GM21529 (cell line): ENCODE measurements around the gene STXBP1.
"Not testable (repeated sequence)": the region's sequence is repeated elsewhere in the genome, so short reads cannot be mapped to it uniquely, and the experiment has no call there.

Experiments
- ATAC-seq: cut with Tn5 transposase; IDR thresholded peaks from one replicate; pipeline ENCODE4 v1.9.1; 2021; ENCODE audit not compliant: unreplicated experiment

STXBP1 gene

GRCh38 chr9:127577194-127577593 is 34.9 kb upstream of the STXBP1 start:
- not testable (repeated sequence) for ATAC-seq

- no peak for ATAC-seq
Observed at GRCh38 chr9:127578627-127578951, 33.5 kb upstream of the STXBP1 start.

- ATAC-seq, result no peak
Observed at GRCh38 chr9:127578952-127579853, 32.9 kb upstream of the STXBP1 start.

- ATAC-seq, result no peak
Observed at GRCh38 chr9:127580366-127580765, 31.7 kb upstream of the STXBP1 start.

- ATAC-seq, result no peak
Observed at GRCh38 chr9:127580879-127581475, 31.1 kb upstream of the STXBP1 start.

GRCh38 chr9:127584474-127584805 is 27.6 kb upstream of the STXBP1 start:
- not testable (repeated sequence) for ATAC-seq

GRCh38 chr9:127585161-127585819 is 26.8 kb upstream of the STXBP1 start:
- ATAC-seq, result no peak

- no peak for ATAC-seq
Observed at GRCh38 chr9:127586096-127586495, 26.0 kb upstream of the STXBP1 start.

- no peak for ATAC-seq
Observed at GRCh38 chr9:127586537-127586936, 25.5 kb upstream of the STXBP1 start.

- ATAC-seq, result no peak
Observed at GRCh38 chr9:127587966-127588365, 24.1 kb upstream of the STXBP1 start.

GRCh38 chr9:127588740-127589506 is 23.2 kb upstream of the STXBP1 start:
- ATAC-seq, result no peak

GRCh38 chr9:127589955-127590370 is 22.1 kb upstream of the STXBP1 start:
- no peak for ATAC-seq

GRCh38 chr9:127595611-127596010 is 16.5 kb upstream of the STXBP1 start:
- ATAC-seq, result no peak

- ATAC-seq, result no peak
Observed at GRCh38 chr9:127598839-127599549, 13.1 kb upstream of the STXBP1 start.

- no peak for ATAC-seq
Observed at GRCh38 chr9:127599550-127599891, 12.6 kb upstream of the STXBP1 start.

- no peak for ATAC-seq
Observed at GRCh38 chr9:127603226-127603625, 8.9 kb upstream of the STXBP1 start.

- no peak for ATAC-seq
Observed at GRCh38 chr9:127606043-127606442, 6.0 kb upstream of the STXBP1 start.

- ATAC-seq, result peak; percentile 39
Observed at GRCh38 chr9:127608104-127608966, 3.7 kb upstream of the STXBP1 start.

- ATAC-seq, result peak; percentile 30
Observed at GRCh38 chr9:127611603-127611898, 526 bp upstream of the STXBP1 start.

GRCh38 chr9:127612939-127613582 is 984 bp downstream of the STXBP1 start:
- no peak for ATAC-seq
